ENCODE data around the gene CACFD1.

- no peak for TF ChIP-seq ZFP30 (CRISPR knock-in tag; IDR thresholded peaks at IDR 0.05)
- no peak for TF ChIP-seq PATZ1 (CRISPR knock-in tag; IDR thresholded peaks at IDR 0.05; ENCODE audit: borderline replicate concordance)
- no peak for TF ChIP-seq ESRRG (CRISPR knock-in tag; IDR thresholded peaks at IDR 0.05)
Measured at GRCh38 chr9:133429641-133430161, 30.1 kb upstream of the CACFD1 start.

All from SK-N-SH treated with all-trans-retinoic acid at 6 μM for 48 hours (cell line).